A549 (cell line): Measurements from ENCODE around the gene POLD4.
A peak's percentile ranks its signal among the peaks of the same experiment; 100 is the strongest.

Experiments used
- GATA3 ChIP-seq: IDR thresholded peaks from 2 replicates; pipeline ENCODE4 v1.6.1; 2012; ENCODE audit warnings: borderline replicate concordance
- HEYL ChIP-seq: fragments of 250-450 bp; sonication (Bioruptor Pico); IDR thresholded peaks from 2 replicates; pipeline ENCODE4 v1.8.0; 2021; ENCODE audit warnings: mild to moderate bottlenecking, moderate library complexity
- JUN ChIP-seq, 2 experiments: fragments of >200 bp; sonication (Bioruptor Twin); formaldehyde crosslinking; IDR thresholded peaks; 2 replicates in 1 of 2; 3 replicates in 1 of 2; pipeline ENCODE4 v1.6.1; 2016 to 2017
- MAFK ChIP-seq: fragments of 450-650 bp; IDR thresholded peaks from 2 replicates; pipeline ENCODE4 v1.6.1; 2014; ENCODE audit not compliant: partially characterized antibody
- NPAS2 ChIP-seq: fragments of 250-450 bp; sonication (Bioruptor Pico); IDR thresholded peaks from 2 replicates; pipeline ENCODE4 v1.8.0; 2022; ENCODE audit warnings: mild to moderate bottlenecking, moderate library complexity, borderline replicate concordance
- POLR2A ChIP-seq: IDR thresholded peaks from 2 replicates; pipeline ENCODE4 v1.6.1; 2012; ENCODE audit warnings: mild to moderate bottlenecking, low read length
- RAD21 ChIP-seq, 2 experiments: fragments of >200 bp in 1 of 2; sonication (Bioruptor Twin) in 1 of 2; formaldehyde crosslinking in 1 of 2; IDR thresholded peaks in 1 of 2; conservative IDR thresholded peaks in 1 of 2; 2 replicates in 1 of 2; 3 replicates in 1 of 2; pipeline ENCODE4 v1.6.1; 2012 to 2018; ENCODE audit warnings: inconsistent platforms in 1 of 2

GRCh38 chr11:67355023-67355793 lies 1.9 kb upstream of the POLD4 start:
- TF ChIP-seq POLR2A, result no peak; the same call in 1 of the 2 replicates
- no peak for TF ChIP-seq GATA3
- no peak for TF ChIP-seq NPAS2 (CRISPR knock-in tag)
- TF ChIP-seq RAD21 (conservative IDR thresholded peaks at IDR 0.05 in 1 of 2, IDR thresholded peaks at IDR 0.05 in 1 of 2), result no peak
- peak in 1 of 2 experiments; percentile 3; a peak in 1 of 5 replicates for TF ChIP-seq JUN (IDR thresholded peaks at IDR 0.05)
- TF ChIP-seq HEYL (CRISPR knock-in tag), result peak; percentile 46; the same call in 1 of the 2 replicates
- no peak for TF ChIP-seq MAFK
